ENCODE measurements around the gene NUMB. TPM values are rescaled to one million over a fixed set of nuclear protein-coding genes. Genes with fewer than 3 reads are reported as not detected.

Gene NUMB
- total RNA-seq, 1 experiment from 2014 or later: 42.0 TPM

GRCh38 chr14:73369428-73369827 is 88.9 kb downstream of the NUMB start (continued):
- TF ChIP-seq STAT6 (CRISPR knock-in tag; conservative IDR thresholded peaks at IDR 0.05; ENCODE audit: low read depth) (no peak), ZSCAN18 (CRISPR knock-in tag; IDR thresholded peaks at IDR 0.05) (no peak), ZNF317 (CRISPR knock-in tag; IDR thresholded peaks at IDR 0.05; ENCODE audit: borderline replicate concordance, low read depth) (no peak)

GRCh38 chr14:73368616-73369015 is 89.7 kb downstream of the NUMB start:
- H3K4me1 Mint-ChIP-seq: 0 out of 2 replicates have a peak, but pooled peaks cover 2% of the 10 kb centered on the region
- TF ChIP-seq NR3C1 (CRISPR knock-in tag; conservative IDR thresholded peaks at IDR 0.05; ENCODE audit: low read depth) (no peak), JAZF1 (CRISPR knock-in tag; IDR thresholded peaks at IDR 0.05) (no peak), USF2 (CRISPR knock-in tag; IDR thresholded peaks at IDR 0.05) (no peak), MLX (CRISPR knock-in tag; IDR thresholded peaks at IDR 0.05) (no peak), RELA (CRISPR knock-in tag; IDR thresholded peaks at IDR 0.05; ENCODE audit: borderline replicate concordance) (no peak), ZNF263 (CRISPR knock-in tag; IDR thresholded peaks at IDR 0.05; ENCODE audit: low read depth) (no peak), NR2C2 (CRISPR knock-in tag; IDR thresholded peaks at IDR 0.05) (no peak), PRRX2 (CRISPR knock-in tag; IDR thresholded peaks at IDR 0.05) (no peak), AR (CRISPR knock-in tag; IDR thresholded peaks at IDR 0.05) (no peak), ZNF138 (CRISPR knock-in tag; conservative IDR thresholded peaks at IDR 0.05) (no peak), FOXP4 (CRISPR knock-in tag; IDR thresholded peaks at IDR 0.05) (no peak), TEAD1 (CRISPR knock-in tag; IDR thresholded peaks at IDR 0.05) (no peak), SMAD3 (CRISPR knock-in tag; IDR thresholded peaks at IDR 0.05; ENCODE audit: borderline replicate concordance) (no peak), PRDM15 (CRISPR knock-in tag; IDR thresholded peaks at IDR 0.05) (no peak), HMGA2 (CRISPR knock-in tag; IDR thresholded peaks at IDR 0.05) (no peak), ELF4 (CRISPR knock-in tag; IDR thresholded peaks at IDR 0.05; ENCODE audit: low read depth) (no peak), ZNF121 (CRISPR knock-in tag; IDR thresholded peaks at IDR 0.05) (no peak)
- no peak overlapping the region for H3K4me3 Mint-ChIP-seq
- DNase-seq (ENCODE audit: low spot score): no peak
- no peaks in the 10 kb centered on the region for H3K36me3 Mint-ChIP-seq
- ChIA-PET CTCF (interaction anchor here (0.6 to 0.7 kb wide), 2 partner anchors 67 to 927 kb away, joined by 3 to 5 read pairs; no protein-coding TSS in a partner anchor), POLR2A (interaction anchor here (1.0 kb wide), 1 partner anchor 10 kb away, joined by 3 read pairs; no protein-coding TSS in a partner anchor)
- no peak for ATAC-seq
- peak overlapping the region; percentile 49; the same call in 1 of the 2 replicates for H3K27ac Mint-ChIP-seq
- H3K27me3 Mint-ChIP-seq (ENCODE audit: low read depth): no peaks in the 10 kb centered on the region
- H3K9me3 Mint-ChIP-seq: no peaks in the 10 kb centered on the region

Data from WTC11 (cell line).